Activated naive CD4-positive, alpha-beta T cell treated with anti-CD3 and anti-CD28 coated beads, Interleukin-2, amount 50 U/mL, for 72 hours (primary cell): ENCODE measurements around the gene CAD. TPM values are rescaled to one million over a fixed set of nuclear protein-coding genes. Genes with fewer than 3 reads are reported as not detected.
"Not testable (repeated sequence)": the region's sequence is repeated elsewhere in the genome, so short reads cannot be mapped to it uniquely, and the experiment has no call there.

Source experiments
- ATAC-seq, 2 donors: fragments of 150-1000 bp; cut with Tn5 transposase; 2 replicates each; pipeline ENCODE4 v1.10.0; 2021; ENCODE audit warnings: mild to moderate bottlenecking in 2 of 2, moderate library complexity in 2 of 2
- DNase-seq, 2 donors: peaks; one replicate each; pipeline ENCODE4 v3.0.0; 2021 to 2022; ENCODE audit warnings: low spot score in 2 of 2
- H3K27ac Mint-ChIP-seq, 2 donors: one replicate each; pipeline ENCODE4 v1.8.0; 2022; ENCODE audit warnings: mild to moderate bottlenecking in 2 of 2, mixed read lengths in 2 of 2
- H3K36me3 Mint-ChIP-seq, 2 donors: one replicate each; pipeline ENCODE4 v1.8.0; 2022; ENCODE audit warnings: mixed read lengths in 2 of 2
- H3K9me3 Mint-ChIP-seq, 2 donors: one replicate each; pipeline ENCODE4 v1.8.0; 2022; ENCODE audit warnings: mixed read lengths in 2 of 2
- total RNA-seq, 2 donors: library from RNA; stranded (reverse); gene quantifications; one replicate each; pipeline ENCODE4 v1.2.3, GENCODE V29; 2022

The CAD gene
- 10 to 100 TPM; 85.2 to 86.3 TPM for total RNA-seq

DNA sequence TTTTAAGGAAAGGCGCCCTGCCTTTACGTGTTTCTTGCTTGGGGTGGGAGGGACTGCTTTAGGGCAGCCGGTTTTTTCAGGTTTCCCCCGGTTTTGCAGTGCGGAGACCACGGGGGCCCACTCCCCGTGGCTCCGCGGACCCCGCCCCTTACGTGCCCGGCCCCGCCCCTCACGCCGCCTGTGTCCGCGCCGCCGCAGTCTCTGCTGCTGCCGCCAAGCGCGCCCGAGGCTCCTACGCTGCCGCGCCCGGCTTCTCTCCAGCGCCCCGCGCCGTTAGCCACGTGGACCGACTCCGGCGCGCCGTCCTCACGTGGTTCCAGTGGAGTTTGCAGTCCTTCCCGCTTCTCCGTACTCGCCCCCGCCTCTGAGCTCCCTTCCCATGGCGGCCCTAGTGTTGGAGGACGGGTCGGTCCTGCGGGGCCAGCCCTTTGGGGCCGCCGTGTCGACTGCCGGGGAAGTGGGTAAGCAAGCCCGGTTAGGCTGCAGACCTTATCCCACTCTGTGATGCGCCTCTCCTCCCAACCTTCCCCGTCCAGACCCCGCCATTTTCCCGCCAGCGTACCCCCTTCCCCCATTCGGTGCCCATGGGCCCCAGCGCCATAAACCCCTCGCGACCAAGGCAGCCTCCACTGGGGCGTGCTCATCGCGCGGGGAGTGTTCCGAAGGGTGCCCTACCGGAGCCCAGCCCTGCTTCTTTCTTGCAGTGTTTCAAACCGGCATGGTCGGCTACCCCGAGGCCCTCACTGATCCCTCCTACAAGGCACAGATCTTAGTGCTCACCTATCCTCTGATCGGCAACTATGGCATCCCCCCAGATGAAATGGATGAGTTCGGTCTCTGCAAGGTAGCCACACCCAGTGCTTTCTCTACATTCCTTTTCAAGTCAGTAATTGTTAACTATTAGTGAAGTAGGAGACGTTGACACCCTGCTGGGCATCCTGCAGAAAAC is at the start of gene CAD:
TSS of gene CAD (plus strand) at position 197 of the 949 bp plus-strand sequence. CDS start at position 380, 183 bp downstream.
- DNase-seq = peak; percentile 88
- ATAC-seq = peak; percentile 91 to 93
- Mint-ChIP-seq H3K9me3 (no peaks in the 10 kb centered on the region), H3K27ac (peak within 1 kb of the TSS; percentile 95 to 97), H3K36me3 (peaks cover 55 to 72% of the 10 kb centered on the region in 2 donors)

DNA sequence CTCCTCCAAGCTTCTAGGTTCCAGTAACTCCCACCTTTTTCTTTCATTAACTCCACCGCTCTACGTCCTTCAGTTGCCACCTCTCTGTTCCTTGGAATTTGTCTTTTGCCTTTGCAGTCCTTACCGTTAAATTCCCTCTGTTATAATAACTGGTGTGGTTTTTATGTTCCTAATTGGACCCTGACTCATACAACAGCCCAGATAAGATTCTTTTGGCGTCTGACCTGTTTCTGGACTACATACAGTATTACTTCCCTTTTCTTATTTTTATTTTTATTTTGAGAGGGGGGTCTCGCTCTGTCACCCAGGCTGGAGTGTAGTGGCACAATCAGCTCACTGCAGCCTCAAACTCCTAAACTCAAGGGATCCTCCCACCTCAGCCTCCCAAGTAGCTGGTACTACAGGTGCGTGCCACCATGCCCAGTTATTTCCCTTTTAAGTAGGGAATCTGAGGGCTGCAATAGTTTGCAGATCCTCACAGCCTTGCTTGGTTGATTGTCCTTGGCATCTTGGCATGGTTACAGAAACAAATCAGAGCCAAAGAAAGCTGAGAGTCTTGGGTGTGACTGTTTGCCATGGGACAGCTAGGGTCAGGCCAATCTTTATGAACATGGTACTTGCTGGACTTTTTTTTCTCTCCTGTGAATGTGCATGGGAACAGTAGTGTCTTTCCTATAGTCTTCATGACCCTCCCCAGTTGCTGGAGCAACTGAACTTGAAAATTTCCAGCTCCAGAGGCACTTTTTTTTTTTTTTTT is 46.4 kb upstream of the CAD start:
- Mint-ChIP-seq H3K9me3 (no peaks in the 10 kb centered on the region), H3K36me3 (no peaks in the 10 kb centered on the region), H3K27ac (no peak overlapping the region)
- no peak for DNase-seq
- ATAC-seq = no peak

DNA sequence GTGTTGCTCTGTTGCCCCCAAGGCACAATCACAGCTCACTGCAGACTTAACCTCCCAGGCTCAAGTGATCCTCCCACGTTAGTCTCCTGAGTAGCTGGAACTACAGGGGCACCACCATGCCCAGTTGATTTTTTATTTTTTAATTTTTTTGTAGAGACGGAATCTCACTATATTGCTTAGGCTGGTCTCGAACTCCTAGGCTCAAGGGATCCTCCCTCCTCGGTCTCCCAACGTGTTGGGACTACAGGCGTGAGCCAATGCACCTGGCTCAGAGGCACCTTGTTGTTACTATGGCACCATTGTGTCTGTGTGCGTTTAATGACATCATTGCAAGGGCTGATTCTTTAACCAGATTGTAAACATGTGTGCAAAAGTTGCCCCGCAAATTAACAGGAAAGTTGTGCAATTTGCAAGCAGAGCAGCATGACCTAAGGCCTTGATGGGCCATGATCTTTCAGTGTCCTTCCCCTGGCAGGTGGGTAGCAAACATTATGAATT is 45.8 kb upstream of the CAD start:
- ATAC-seq = no peak
- Mint-ChIP-seq H3K27ac (no peak overlapping the region), H3K36me3 (no peaks in the 10 kb centered on the region), H3K9me3 (no peaks in the 10 kb centered on the region)
- DNase-seq = no peak

DNA sequence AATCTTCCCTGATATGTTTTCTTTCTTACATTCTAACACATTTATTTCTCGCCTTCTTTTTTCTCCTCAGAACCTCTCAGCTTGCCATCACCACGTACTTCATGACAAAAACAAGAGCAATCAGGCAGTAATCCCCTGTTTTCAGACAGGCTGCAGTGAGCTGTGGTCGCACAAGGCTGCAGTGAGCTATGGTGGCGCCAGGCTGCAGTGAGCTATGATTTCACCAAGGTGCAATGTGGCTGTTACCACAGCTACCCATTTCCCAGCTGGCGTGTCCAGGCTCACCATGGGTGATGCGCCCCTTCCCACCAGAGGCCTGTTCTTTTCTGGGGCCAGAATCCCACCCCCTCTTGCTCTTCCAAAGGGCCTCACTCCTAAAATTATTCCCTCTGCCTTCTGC is 42.5 kb upstream of the CAD start:
- no peak for DNase-seq
- H3K27ac Mint-ChIP-seq = no peak overlapping the region
- no peaks in the 10 kb centered on the region for H3K9me3 Mint-ChIP-seq
- H3K36me3 Mint-ChIP-seq = no peaks in the 10 kb centered on the region
- ATAC-seq = no peak

DNA sequence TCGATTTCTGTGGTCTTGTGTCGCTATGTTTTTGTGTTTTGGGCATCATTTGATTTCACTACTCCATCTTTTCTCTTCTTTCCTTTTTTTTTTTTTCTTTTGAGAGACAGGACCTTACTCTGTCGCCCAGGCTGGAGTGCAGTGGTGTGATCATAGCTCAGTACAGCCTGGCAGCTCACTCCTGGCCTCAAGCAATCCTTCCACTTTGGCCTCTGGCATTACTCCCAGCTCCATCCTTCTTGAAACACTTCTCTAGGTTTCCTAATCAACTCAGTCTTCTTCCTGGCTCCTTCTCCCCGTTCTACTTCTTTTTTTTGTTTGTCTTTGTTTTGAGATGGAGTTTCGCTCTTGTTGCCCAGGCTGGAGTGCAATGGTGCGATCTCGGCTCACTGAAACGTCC is 41.8 kb upstream of the CAD start:
- no peaks in the 10 kb centered on the region for H3K36me3 Mint-ChIP-seq
- ATAC-seq = no peak
- DNase-seq = no peak
- H3K9me3 Mint-ChIP-seq = no peaks in the 10 kb centered on the region
- no peak overlapping the region for H3K27ac Mint-ChIP-seq

DNA sequence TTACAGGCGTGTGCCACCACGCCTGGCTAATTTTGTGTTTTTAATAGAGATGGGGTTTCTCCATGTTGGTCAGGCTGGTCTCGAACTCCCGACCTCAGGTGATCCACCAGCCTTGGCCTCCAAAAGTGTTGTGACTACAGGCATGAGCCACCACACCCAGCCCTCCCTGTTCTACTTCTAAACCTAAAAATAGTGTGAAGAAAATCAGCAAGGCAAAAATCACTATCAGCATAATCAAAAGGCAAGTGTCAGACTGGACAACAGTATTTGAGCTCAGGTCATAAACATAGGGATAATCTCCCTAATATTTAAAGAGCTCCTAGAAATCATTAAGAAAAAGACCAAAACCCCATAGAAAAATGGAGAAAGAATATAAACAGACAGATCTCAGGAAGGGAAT is 41.4 kb upstream of the CAD start:
- DNase-seq, ATAC-seq, H3K36me3 Mint-ChIP-seq, H3K9me3 Mint-ChIP-seq, H3K27ac Mint-ChIP-seq: not testable (repeated sequence)

DNA sequence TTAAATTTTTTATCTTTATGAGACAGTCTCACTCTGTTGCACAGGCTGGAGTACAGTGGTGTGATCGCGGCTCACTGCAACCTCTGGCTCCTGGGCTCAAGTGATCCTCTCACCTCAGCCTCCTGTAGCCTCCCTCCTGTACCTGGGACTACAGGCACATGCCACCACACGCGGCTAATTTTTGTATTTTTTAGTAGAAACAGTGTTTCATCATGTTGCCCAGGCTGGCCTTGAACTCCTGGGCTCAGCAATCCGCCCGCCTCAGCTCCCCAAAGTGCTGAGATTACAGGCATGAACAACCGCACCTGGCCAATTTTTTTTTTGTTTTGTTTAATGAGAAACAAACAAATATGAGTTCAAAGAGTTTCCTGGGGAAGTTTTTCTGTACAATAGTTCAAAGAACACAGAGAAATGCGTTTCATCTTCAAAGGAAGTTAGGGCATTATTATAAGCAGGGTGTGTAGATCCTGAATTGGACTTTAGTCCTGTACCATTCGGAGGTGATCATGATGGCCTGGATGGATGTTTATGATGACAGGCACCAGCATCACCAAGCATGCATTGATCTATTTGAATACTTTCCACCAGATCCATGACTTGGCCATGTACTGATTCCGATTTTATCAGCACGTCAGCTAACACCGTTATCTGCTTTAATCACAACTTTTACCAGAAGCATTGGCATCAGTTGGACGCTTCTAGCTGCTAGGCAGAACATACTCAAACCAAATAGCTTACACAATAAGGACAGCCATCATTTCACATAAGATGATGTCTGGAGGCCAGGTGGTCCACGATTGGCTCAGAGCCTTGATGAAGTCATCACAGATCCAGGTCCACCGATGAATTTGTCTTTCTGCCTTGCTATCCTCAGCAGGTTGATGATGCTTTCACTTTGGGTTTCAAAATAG is 39.5 kb upstream of the CAD start:
- no peak for DNase-seq

DNA sequence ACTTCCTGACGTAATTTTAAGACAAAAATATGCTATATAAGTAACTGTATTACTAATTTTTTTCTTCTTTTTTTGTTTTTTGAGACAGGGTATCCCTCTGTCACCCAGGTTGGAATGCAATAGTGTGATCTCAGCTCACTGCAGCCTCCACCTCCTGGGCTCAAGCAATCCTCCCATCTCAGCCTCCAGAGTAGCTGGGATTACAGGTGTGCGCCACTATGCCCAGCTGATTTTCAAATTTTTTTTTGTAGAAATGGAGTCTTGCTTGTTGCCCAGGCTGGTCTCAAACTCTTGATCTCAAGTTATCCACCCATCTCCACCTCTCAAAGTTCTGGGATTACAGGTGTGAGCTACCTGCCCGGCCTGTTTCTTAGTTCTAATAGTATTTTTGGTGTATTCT is 38.7 kb upstream of the CAD start:
- Mint-ChIP-seq H3K36me3 (no peaks in the 10 kb centered on the region), H3K9me3 (no peaks in the 10 kb centered on the region), H3K27ac (no peak overlapping the region)
- DNase-seq (no peak), ATAC-seq (no peak)

More for the DNA sequence above, 39.5 kb upstream of the CAD start:
- Mint-ChIP-seq H3K36me3 (no peaks in the 10 kb centered on the region), H3K9me3 (no peaks in the 10 kb centered on the region), H3K27ac (no peak overlapping the region)
- no peak for ATAC-seq

DNA sequence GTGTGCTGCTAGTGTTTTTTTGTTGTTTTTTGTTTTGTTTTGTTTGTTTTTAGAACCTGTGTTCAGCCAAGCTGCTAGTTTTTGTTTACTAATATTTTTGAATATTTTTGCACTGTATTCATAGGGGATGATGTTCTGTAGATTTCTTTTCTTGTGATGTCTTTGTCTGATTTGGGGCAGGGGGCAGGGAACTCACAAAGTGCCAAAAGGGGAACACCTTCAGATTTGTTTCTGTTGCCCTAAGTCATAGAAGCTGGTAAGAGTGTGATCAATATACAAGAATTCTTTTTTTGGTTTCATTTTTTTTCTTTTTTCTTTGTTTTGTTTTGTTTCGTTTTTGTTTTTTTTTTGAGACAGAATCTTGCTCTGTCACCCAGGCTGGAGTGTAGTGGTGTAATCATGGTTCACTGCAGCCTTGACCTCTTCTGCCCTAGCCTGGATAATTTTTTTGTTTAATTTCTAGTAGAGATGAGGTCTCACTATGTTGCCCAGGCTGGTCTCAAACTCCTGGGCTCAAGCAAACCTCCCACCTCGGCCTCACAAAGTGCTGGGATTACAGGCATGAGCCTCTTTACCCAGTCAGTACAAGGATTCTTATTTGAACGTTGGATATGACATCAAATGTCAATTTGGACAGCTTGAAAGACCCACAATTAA is 37.7 kb upstream of the CAD start:
- no peak for ATAC-seq
- DNase-seq = no peak
- H3K9me3 Mint-ChIP-seq = no peaks in the 10 kb centered on the region
- no peaks in the 10 kb centered on the region for H3K36me3 Mint-ChIP-seq
- no peak overlapping the region for H3K27ac Mint-ChIP-seq

DNA sequence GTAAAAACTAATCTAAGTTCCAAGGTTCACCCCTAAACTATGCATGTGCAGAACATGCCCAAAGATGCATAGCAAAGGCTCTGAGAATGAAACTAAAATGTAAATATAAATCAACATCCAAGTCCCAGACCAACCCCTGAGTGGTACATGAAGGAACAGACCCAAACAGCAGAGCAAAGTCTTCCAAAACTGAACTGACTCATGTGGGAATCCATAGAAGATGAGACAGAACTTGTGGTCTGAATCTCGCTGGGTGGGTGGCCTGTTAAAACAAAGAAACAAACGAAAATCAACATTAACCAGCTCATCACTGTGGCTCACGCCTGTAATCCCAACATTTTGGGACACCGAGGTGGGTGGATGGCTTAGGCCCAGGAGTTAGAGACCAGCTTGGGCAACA is 34.8 kb upstream of the CAD start:
- DNase-seq (no peak), ATAC-seq (no peak)
- Mint-ChIP-seq H3K9me3 (no peaks in the 10 kb centered on the region), H3K36me3 (no peaks in the 10 kb centered on the region), H3K27ac (no peak overlapping the region)

DNA sequence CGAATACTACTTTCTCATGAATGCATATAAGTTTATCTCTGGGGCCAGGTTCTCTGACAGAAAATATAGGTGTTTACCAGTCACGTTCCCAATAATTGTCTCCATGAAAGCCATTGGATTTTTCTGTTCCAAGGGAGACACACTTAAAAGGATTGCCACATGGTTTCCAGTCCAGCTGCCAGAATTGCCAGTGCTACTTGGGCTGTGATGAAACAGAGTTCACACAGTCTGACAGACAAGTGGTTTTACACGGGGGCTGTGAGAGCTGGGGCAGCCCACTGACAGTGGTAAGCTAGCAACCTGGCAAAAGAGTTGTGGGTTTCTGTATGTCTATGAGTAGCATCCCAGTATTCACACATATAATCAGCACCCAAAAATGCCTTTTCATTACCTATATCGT is 33.1 kb upstream of the CAD start:
- H3K9me3 Mint-ChIP-seq = no peaks in the 10 kb centered on the region
- DNase-seq = no peak
- H3K27ac Mint-ChIP-seq = no peak overlapping the region
- H3K36me3 Mint-ChIP-seq = no peaks in the 10 kb centered on the region
- no peak for ATAC-seq

DNA sequence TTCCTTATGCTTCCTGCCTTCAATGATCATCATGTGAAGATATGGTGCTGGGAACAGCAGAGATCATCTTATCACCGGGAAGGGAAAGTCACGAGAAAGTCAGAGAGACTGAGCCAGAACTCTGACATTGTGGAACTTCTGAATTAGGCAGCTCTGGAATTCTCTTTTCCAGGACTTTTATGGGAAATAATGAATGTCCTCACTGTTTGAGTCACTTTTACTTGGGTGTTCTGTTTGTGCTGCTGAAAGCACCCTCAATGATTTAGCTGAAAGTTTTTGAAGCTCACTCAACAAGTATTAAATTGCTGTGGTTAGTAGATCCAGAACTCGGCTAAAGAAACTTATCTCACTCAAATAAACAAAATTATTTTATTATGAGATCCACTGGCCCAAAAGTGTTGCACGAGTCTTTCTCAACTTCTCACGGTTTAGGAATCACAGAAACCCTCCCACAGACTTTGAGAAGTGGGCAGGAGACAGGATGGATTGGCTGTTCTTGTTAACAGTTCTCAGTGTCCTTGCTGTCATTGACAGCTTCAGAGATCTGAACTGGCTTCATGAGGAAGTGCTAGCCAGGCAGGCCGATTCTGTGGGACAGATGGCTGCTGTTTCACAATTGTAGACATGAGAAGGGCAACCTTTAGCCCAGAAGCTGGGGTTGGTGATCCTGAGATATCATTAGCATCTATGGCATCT is 31.7 kb upstream of the CAD start:
- Mint-ChIP-seq H3K9me3 (no peaks in the 10 kb centered on the region), H3K27ac (no peak overlapping the region), H3K36me3 (no peaks in the 10 kb centered on the region)
- ATAC-seq (no peak), DNase-seq (no peak)

DNA sequence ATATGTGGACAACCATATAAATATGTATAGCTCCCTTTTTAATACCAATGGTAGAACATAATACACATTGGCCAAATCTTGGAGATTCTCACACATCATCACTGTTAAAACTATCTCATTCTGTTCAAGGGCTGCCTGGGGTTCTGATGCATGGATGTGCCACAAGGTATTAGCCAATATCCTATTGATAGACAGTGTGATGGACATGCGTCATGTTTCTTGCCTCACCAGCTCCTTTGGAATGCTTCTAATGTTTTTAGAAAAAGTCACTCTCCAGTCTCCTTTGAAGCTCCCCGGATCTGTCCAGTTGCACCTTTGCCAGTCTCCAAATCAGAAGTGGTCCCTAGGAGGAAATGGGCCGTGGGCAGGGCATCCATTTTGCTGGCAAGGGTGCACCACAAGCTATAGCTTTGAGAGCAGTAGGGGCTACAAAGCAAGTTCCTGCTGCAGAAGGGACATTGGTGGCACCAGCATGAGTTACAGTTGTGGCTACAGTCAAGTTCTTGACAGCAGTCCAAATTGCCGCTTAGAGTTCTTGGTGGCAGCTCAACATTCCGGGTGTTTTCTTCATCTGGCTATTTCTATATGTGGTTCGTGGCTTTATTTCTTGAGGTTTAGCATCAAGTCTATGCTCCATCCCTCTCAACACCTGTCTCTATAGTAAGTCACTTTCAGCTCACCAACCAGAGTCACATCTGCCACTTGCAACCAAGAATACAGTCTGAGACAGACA is 30.4 kb upstream of the CAD start:
- DNase-seq (no peak), ATAC-seq (no peak)
- Mint-ChIP-seq H3K9me3 (no peaks in the 10 kb centered on the region), H3K27ac (no peak overlapping the region), H3K36me3 (no peaks in the 10 kb centered on the region)

DNA sequence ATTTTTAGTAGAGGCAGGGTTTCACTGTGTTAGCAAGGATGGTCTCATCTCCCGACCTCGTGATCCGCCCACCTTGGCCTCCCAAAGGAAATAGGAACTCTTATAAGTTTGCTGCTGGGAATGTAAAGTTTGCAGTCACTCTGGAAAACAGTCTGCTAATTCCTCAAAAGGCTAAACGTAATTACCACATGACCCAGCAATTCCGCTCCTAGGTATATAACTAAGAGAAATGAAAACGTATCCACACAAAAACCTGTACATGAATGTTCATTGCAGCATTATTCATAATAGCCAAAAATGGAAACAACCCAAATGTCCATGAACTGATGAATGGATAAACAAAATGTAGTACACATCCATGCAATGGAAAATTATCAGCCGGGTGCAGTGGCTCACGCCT is 27.2 kb upstream of the CAD start:
- Mint-ChIP-seq H3K27ac (no peak overlapping the region), H3K36me3 (no peaks in the 10 kb centered on the region), H3K9me3 (no peaks in the 10 kb centered on the region)
- ATAC-seq (no peak), DNase-seq (no peak)
